GM12878 (cell line): ENCODE measurements around the gene OPCML. TPM values are rescaled to one million over a fixed set of nuclear protein-coding genes. Genes with fewer than 3 reads are reported as not detected.

Source experiments
- ATAC-seq: fragments of 200-7000 bp; cut with Tn5 transposase; 3 replicates; pipeline ENCODE4 v1.9.1; 2020; ENCODE audit warnings: mild to moderate bottlenecking, moderate library complexity
- BruUV-seq: library from RNA; stranded (reverse); fragments of 400-500 nt; replicated peaks from 2 replicates; lab custom pipeline; 2021; lab: Mats Ljungman, UMichigan
- CTCF ChIA-PET: fragments of 300-600 bp; sonication (Branson Sonifier 250); formaldehyde crosslinking; extraction: SDS; loops from one replicate; lab custom pipeline; 2021; ENCODE audit warnings: inconsistent platforms; lab: Yijun Ruan, JAX
- POLR2A ChIA-PET: fragments of 350-600 bp; formaldehyde crosslinking; extraction: SDS; loops from one replicate; lab custom pipeline; 2021; ENCODE audit warnings: inconsistent platforms; lab: Charles Lee
- RAD21 ChIA-PET: fragments of 300-600 bp; sonication (Branson Sonifier 250); formaldehyde crosslinking; loops from one replicate; lab custom pipeline; 2023; ENCODE audit warnings: antibody characterized with exemption; ENCODE audit not compliant: unreplicated experiment; lab: Charles Lee
- SMC1A ChIA-PET: fragments of 300-600 bp; sonication (Branson Sonifier 250); formaldehyde crosslinking; loops from one replicate; lab custom pipeline; 2023; ENCODE audit not compliant: unreplicated experiment, uncharacterized antibody; lab: Charles Lee
- DNase-seq: peaks from one replicate; pipeline ENCODE4 v3.0.0-alpha.2; 2011; ENCODE audit warnings: low read depth, low spot score
- FAIRE-seq: peaks from 3 replicates; lab custom pipeline; 2011; peaks lifted over from hg19 to GRCh38; lab: Jason Lieb, UNC
- H2AFZ ChIP-seq: 2 replicates; pipeline ENCODE4 v1.6.0; 2011; ENCODE audit warnings: low read depth, low read length, control low read depth; ENCODE audit not compliant: control insufficient read depth
- H3K27ac ChIP-seq: 2 replicates; pipeline ENCODE4 v1.5.1; 2011; ENCODE audit warnings: control low read depth; ENCODE audit not compliant: control insufficient read depth, insufficient read depth
- H3K27me3 ChIP-seq, 2 experiments: replicated peaks in 1 of 2; 2 replicates each; pipeline versions ENCODE4 v1.6.0 to v1.6.1; 2011; ENCODE audit warnings: low read length in 1 of 2; ENCODE audit not compliant: control insufficient read depth in 2 of 2, insufficient read depth in 2 of 2
- H3K36me3 ChIP-seq, 2 experiments: 2 replicates each; pipeline ENCODE4 v1.5.1; 2011; ENCODE audit warnings: low read length in 1 of 2; ENCODE audit not compliant: control insufficient read depth in 2 of 2, insufficient read depth in 2 of 2
- H3K4me1 ChIP-seq: 2 replicates; pipeline ENCODE4 v1.6.1; 2011; ENCODE audit warnings: mild to moderate bottlenecking, low read length, moderate library complexity, mixed read lengths; ENCODE audit not compliant: control insufficient read depth, insufficient read depth
- H3K4me2 ChIP-seq: 2 replicates; pipeline ENCODE4 v1.6.0; 2011; ENCODE audit warnings: control low read depth; ENCODE audit not compliant: control insufficient read depth, insufficient read depth
- H3K4me3 ChIP-seq: fragments of 200-600 bp; sonication (generic); 2 replicates; pipeline ENCODE4 v1.5.1; 2016
- H3K79me2 ChIP-seq: 2 replicates; pipeline ENCODE4 v1.6.0; 2011; ENCODE audit warnings: low read length; ENCODE audit not compliant: control insufficient read depth, insufficient read depth
- H3K9ac ChIP-seq: 2 replicates; pipeline ENCODE4 v1.8.0; 2011; ENCODE audit warnings: low read length, control low read depth, mixed read lengths; ENCODE audit not compliant: control insufficient read depth, insufficient read depth
- H3K9me3 ChIP-seq: replicated peaks from 3 replicates; pipeline ENCODE4 v1.5.1; 2011; ENCODE audit warnings: mild to moderate bottlenecking, low read length; ENCODE audit not compliant: control insufficient read depth, insufficient read depth
- H4K20me1 ChIP-seq: 2 replicates; pipeline ENCODE4 v1.6.0; 2011; ENCODE audit not compliant: control insufficient read depth, insufficient read depth
- ASH2L ChIP-seq: fragments of 300-600, 200-600 bp; sonication (generic); IDR thresholded peaks from 2 replicates; pipeline ENCODE4 v1.6.1; 2017; ENCODE audit warnings: low read depth, mild to moderate bottlenecking, borderline replicate concordance
- CHD1 ChIP-seq: IDR thresholded peaks from 2 replicates; pipeline ENCODE4 v1.6.1; 2012; ENCODE audit warnings: low read depth, low read length, improper control_type of control experiment
- CREB1 ChIP-seq: IDR thresholded peaks from 2 replicates; pipeline ENCODE4 v1.6.1; 2012; ENCODE audit warnings: low read depth, mild to moderate bottlenecking, inconsistent platforms
- FOXM1 ChIP-seq: IDR thresholded peaks from 2 replicates; pipeline ENCODE4 v1.6.1; 2012; ENCODE audit warnings: low read depth, mild to moderate bottlenecking, inconsistent platforms, low read length, moderate library complexity
- RAD51 ChIP-seq: fragments of 450-650 bp; IDR thresholded peaks from 2 replicates; pipeline ENCODE4 v1.6.1; 2016; ENCODE audit warnings: moderate library complexity, mild to moderate bottlenecking, inconsistent platforms
- RBBP5 ChIP-seq: fragments of 200-600 bp; sonication (generic); conservative IDR thresholded peaks from 2 replicates; pipeline ENCODE4 v1.6.1; 2016
- RFX5 ChIP-seq: IDR thresholded peaks from 2 replicates; pipeline ENCODE4 v1.6.1; 2011; ENCODE audit warnings: low read depth, low read length, improper control_type of control experiment
- SP1 ChIP-seq: IDR thresholded peaks from one replicate; pipeline ENCODE4 v1.6.1; 2011; ENCODE audit warnings: low read depth, low read length
- ZNF217 ChIP-seq: fragments of 450-650 bp; IDR thresholded peaks from 2 replicates; pipeline ENCODE4 v1.6.1; 2017; ENCODE audit warnings: antibody characterized with exemption, mild to moderate bottlenecking
- ZNF274 ChIP-seq: IDR thresholded peaks from one replicate; pipeline ENCODE4 v1.8.0; 2011; ENCODE audit not compliant: insufficient read length, insufficient read depth
- ZZZ3 ChIP-seq: IDR thresholded peaks from 2 replicates; pipeline ENCODE4 v1.6.1; 2011; ENCODE audit warnings: low read depth; ENCODE audit not compliant: control insufficient read depth, insufficient read length
- WGBS: methylation state at CpG from one replicate; pipeline ENCODE4 v1.1.6; 2016; ENCODE audit warnings: low lambda C conversion rate; ENCODE audit not compliant: insufficient replicate concordance, insufficient coverage; ENCODE audit errors: missing lambda C conversion rate; 5-methylcytosine and 5-hydroxymethylcytosine counted together
- in situ Hi-C: fragments of 300-500 bp; cut with MboI; formaldehyde crosslinking; loops from 9 replicates; pipeline ENCODE4 v1.14.3; 2018; ENCODE audit warnings: mixed read lengths
- intact Hi-C: fragments of 100-400 bp; cut with micrococcal nuclease; formaldehyde crosslinking; loops from one replicate; pipeline ENCODE4 v1.14.2; 2022; ENCODE audit not compliant: unreplicated experiment
- polyA plus RNA-seq, 11 experiments: library from polyadenylated mRNA; depleted of rRNA in 4 of 11; unstranded in 6 of 11; stranded (reverse) in 5 of 11; fragments of >200 nt; fragmentation: Nextera tagmentation in 4 of 11; fragmentation: Illumina TruSeq in 1 of 11; extraction: Ambion mirVana in 4 of 11; extraction: Trizol in 1 of 11; gene quantifications; 1 replicate in 1 of 11; 2 replicates in 10 of 11; pipeline versions ENCODE4 v1.2.1 to v1.2.3, GENCODE V29; 2011 to 2016; ENCODE audit warnings: inconsistent platforms in 2 of 11, missing spikeins in 2 of 11, low read depth in 1 of 11
- total RNA-seq, 4 experiments: library from RNA; depleted of rRNA in 3 of 4; stranded (reverse); fragments of >200 nt in 3 of 4; fragmentation: Illumina TruSeq in 1 of 4; extraction: Trizol in 1 of 4; gene quantifications; 2 replicates each; pipeline versions ENCODE4 v1.2.1 to v1.2.3, GENCODE V29; 2013 to 2021
- TF ChIP-seq, protein P1 (sequence below): fragments of 450-650 bp; IDR thresholded peaks from 2 replicates; pipeline ENCODE4 v1.6.1; 2018; ENCODE audit warnings: borderline replicate concordance, mild to moderate bottlenecking; ENCODE audit not compliant: partially characterized antibody

Gene OPCML
- total and polyA plus RNA-seq, 10 of the 15 experiments (the other 5 are each of a cell fraction or from before 2014, with no cell fraction given): 0.84 TPM; not detected in 9

DNA sequence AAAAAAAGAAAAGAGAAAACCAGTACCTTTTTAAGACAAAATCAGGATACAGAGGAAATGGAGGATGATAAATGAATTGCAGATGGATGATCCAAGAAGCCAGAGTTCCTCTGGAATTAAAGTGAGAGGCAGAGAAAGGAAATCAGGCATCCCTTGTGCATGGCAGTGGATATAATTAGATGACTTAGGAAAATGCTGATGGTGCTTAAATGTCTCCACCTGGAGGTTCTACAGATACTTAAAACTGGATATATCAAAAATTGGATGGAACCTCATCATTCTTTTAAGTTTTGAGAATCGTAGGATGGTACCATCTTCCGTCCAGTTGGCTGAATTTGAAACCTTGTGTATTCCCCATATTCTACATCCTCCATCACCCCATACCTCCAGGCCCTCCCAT, 1121.9 kb downstream of the OPCML start:
- H3K36me3 ChIP-seq: no peaks in the 10 kb centered on the region
- ChIA-PET SMC1A (no interaction called here), CTCF (interaction anchor here (0.7 kb wide), 1 partner anchor 38 kb away, joined by 3 read pairs; no protein-coding TSS in a partner anchor), POLR2A (no interaction called here), RAD21 (interaction anchor here (0.7 kb wide), 1 partner anchor 125 kb away, joined by 3 read pairs; no protein-coding TSS in a partner anchor)
- H3K27me3 ChIP-seq: no peaks in the 10 kb centered on the region; a peak in 1 of 4 replicates
- no peak overlapping the region for H3K9ac ChIP-seq
- FAIRE-seq (no peak), ATAC-seq (no peak), DNase-seq (no peak)
- intact Hi-C loops (no loop called here), in situ Hi-C loops (no loop called here)
- H3K79me2 ChIP-seq: no peaks in the 10 kb centered on the region
- H3K9me3 ChIP-seq: no peaks in the 10 kb centered on the region
- BruUV-seq: no TSS peak
- WGBS: 0% methylated on average over 2 of the region's 2 CpGs
- no peak overlapping the region for H3K4me2 ChIP-seq
- H3K27ac ChIP-seq: no peak overlapping the region
- no peak overlapping the region for H2AFZ ChIP-seq
- peaks cover 5% of the 10 kb centered on the region; the same call in 1 of the 2 replicates for H3K4me1 ChIP-seq
- no peaks in the 10 kb centered on the region for H4K20me1 ChIP-seq
- no peak for TF ChIP-seq SP1
- TF ChIP-seq ZNF217: no peak
- no peak for TF ChIP-seq FOXM1
- TF ChIP-seq ASH2L: no peak
- TF ChIP-seq RBBP5: no peak
- TF ChIP-seq, protein P1, sequence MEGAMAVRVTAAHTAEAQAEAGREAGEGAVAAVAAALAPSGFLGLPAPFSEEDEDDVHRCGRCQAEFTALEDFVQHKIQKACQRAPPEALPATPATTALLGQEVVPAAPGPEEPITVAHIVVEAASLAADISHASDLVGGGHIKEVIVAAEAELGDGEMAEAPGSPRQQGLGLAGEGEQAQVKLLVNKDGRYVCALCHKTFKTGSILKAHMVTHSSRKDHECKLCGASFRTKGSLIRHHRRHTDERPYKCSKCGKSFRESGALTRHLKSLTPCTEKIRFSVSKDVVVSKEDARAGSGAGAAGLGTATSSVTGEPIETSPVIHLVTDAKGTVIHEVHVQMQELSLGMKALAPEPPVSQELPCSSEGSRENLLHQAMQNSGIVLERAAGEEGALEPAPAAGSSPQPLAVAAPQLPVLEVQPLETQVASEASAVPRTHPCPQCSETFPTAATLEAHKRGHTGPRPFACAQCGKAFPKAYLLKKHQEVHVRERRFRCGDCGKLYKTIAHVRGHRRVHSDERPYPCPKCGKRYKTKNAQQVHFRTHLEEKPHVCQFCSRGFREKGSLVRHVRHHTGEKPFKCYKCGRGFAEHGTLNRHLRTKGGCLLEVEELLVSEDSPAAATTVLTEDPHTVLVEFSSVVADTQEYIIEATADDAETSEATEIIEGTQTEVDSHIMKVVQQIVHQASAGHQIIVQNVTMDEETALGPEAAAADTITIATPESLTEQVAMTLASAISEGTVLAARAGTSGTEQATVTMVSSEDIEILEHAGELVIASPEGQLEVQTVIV: no peak
- TF ChIP-seq ZZZ3: no peak
- no peak for TF ChIP-seq RFX5
- TF ChIP-seq RAD51: no peak
- TF ChIP-seq CREB1: no peak
- no peak for TF ChIP-seq CHD1
- TF ChIP-seq ZNF274: no peak
- no peak overlapping the region for H3K4me3 ChIP-seq
